Memory B cell (primary cell): Measurements from ENCODE around the gene AFF3.
"Not testable (repeated sequence)": the region's sequence is repeated elsewhere in the genome, so short reads cannot be mapped to it uniquely, and the experiment has no call there.

ENCODE experiments used
- ATAC-seq: fragments of 150-1000 bp; cut with Tn5 transposase; 2 replicates; pipeline ENCODE4 v1.10.0; 2021; ENCODE audit warnings: low read depth, mild to moderate bottlenecking, moderate library complexity
- DNase-seq, 2 donors: peaks; one replicate each; pipeline ENCODE4 v3.0.0; 2022; ENCODE audit warnings: low spot score in 2 of 2
- H3K27ac Mint-ChIP-seq: one replicate; pipeline ENCODE4 v1.8.0; 2022; ENCODE audit warnings: mild to moderate bottlenecking, moderate library complexity, mixed read lengths
- H3K27me3 Mint-ChIP-seq: one replicate; pipeline ENCODE4 v1.8.0; 2022; ENCODE audit warnings: mixed read lengths
- H3K36me3 Mint-ChIP-seq: one replicate; pipeline ENCODE4 v1.8.0; 2022; ENCODE audit warnings: mild to moderate bottlenecking, mixed read lengths
- H3K4me1 Mint-ChIP-seq: one replicate; pipeline ENCODE4 v1.8.0; 2022; ENCODE audit warnings: mixed read lengths
- H3K4me3 Mint-ChIP-seq: one replicate; pipeline ENCODE4 v1.8.0; 2022; ENCODE audit warnings: mild to moderate bottlenecking, moderate library complexity, mixed read lengths
- H3K9me3 Mint-ChIP-seq: one replicate; pipeline ENCODE4 v1.8.0; 2022; ENCODE audit warnings: mixed read lengths

The AFF3 gene

DNA sequence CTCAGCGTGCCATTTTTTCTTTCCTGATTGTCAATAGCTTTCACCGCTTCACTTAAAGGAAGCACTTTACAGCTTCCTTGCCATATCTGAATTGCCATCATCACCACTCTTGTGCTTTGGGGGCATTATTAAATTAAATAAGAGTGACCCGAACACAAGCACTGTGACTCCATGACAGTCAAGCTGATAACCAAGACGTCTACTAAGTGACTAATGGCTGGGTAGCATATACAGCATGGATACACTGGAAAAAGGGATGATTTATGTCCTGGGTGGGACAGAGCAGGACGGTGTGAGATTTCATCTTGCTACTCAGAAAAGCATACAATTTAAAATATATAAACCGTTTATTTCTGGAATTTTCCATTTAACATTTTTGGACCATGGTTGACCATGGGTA, 24.3 kb upstream of the AFF3 start:
- H3K27ac Mint-ChIP-seq = no peak overlapping the region
- DNase-seq = no peak
- peaks cover 2% of the 10 kb centered on the region for H3K36me3 Mint-ChIP-seq
- no peak for ATAC-seq
- no peaks in the 10 kb centered on the region for H3K4me1 Mint-ChIP-seq
- peaks cover 2% of the 10 kb centered on the region for H3K9me3 Mint-ChIP-seq
- H3K27me3 Mint-ChIP-seq = no peaks in the 10 kb centered on the region
- H3K4me3 Mint-ChIP-seq = no peak overlapping the region

DNA sequence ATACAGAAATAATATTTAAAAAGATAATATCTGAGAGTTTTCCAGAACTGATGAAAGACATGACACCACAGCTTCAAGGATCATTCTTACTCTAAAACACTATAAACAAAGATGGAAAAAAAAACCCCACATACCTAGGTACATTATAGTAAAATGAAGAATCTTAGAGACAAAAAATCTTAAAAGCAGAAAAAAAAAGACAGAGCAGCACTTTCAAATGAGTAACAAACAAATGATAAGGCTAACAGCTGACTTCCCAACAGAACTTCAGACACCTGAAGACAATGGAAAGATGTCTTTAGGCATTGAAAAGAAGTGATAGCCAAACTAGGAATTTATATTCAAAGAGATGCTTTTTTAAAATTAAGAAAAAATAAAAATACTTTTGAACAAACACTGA, 21.2 kb upstream of the AFF3 start:
- peaks cover 2% of the 10 kb centered on the region for H3K9me3 Mint-ChIP-seq
- no peak overlapping the region for H3K4me3 Mint-ChIP-seq

DNA sequence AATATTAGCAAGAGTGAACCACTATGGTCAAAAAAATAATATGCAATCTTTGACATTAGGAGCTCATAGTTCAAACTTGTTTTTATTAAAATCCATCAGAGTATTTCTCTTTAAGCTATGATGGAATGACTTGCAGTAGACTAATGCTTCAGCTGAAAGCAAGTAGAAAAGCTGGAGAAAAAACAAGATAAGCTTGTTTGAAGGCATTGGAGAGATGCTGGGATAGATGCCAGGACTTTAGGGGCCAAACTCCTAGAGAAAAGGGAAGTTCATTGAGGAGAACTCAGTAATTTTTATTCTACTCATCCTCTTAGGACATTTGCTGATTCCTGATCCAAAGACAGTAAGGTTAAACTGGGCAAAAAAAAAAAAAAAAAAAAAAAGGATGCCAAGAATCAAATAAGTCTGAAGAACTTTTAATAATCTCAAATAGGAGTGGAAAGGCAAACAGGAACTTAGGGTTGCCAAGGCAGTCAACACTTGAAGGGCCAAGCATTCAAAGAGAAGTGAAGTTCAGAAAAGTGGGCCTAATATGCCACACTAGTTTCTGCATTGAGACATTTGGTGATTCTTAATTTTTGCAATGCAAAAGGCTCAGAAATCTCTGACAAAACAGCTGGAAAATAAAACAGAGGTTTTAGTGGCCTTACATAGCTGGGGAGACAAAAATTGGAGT, 19.7 kb upstream of the AFF3 start:
- no peak for DNase-seq
- H3K27me3 Mint-ChIP-seq = no peaks in the 10 kb centered on the region
- H3K27ac Mint-ChIP-seq = no peak overlapping the region
- peaks cover 2% of the 10 kb centered on the region for H3K9me3 Mint-ChIP-seq
- H3K4me1 Mint-ChIP-seq = no peaks in the 10 kb centered on the region
- H3K36me3 Mint-ChIP-seq = peaks cover 2% of the 10 kb centered on the region
- no peak for ATAC-seq
- H3K4me3 Mint-ChIP-seq = no peak overlapping the region

More for the DNA sequence above, 21.2 kb upstream of the AFF3 start:
- DNase-seq (no peak), ATAC-seq (no peak)
- Mint-ChIP-seq H3K27me3 (no peaks in the 10 kb centered on the region), H3K36me3 (peaks cover 2% of the 10 kb centered on the region), H3K4me1 (no peaks in the 10 kb centered on the region), H3K27ac (no peak overlapping the region)

DNA sequence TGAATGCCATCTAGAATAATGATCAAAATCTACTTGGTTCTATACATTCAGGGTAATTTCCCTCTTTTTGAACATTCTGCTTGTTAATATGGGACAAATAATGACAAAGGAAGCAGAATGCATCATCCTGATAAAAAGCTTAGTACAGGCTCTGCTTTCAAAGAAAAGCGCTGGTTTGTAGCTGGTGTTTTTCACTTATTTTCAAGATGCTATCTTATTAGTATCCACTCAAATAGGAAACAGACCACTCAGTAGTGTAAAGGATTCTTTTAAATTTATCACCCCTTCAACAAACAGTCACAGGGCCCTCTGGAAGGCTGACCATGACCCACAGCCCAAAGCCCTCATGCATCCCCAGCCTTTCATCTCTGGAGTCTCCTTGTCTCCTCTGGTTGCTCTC, 18.0 kb upstream of the AFF3 start:
- H3K27me3 Mint-ChIP-seq = peaks cover 1% of the 10 kb centered on the region
- ATAC-seq (no peak), DNase-seq (no peak)
- H3K4me1 Mint-ChIP-seq = peaks cover 2% of the 10 kb centered on the region
- peaks cover 4% of the 10 kb centered on the region for H3K9me3 Mint-ChIP-seq
- H3K27ac Mint-ChIP-seq = no peak overlapping the region
- H3K4me3 Mint-ChIP-seq = no peak overlapping the region
- peaks cover 4% of the 10 kb centered on the region for H3K36me3 Mint-ChIP-seq

- not testable (repeated sequence) for H3K4me3 Mint-ChIP-seq, DNase-seq, H3K27ac Mint-ChIP-seq, H3K27me3 Mint-ChIP-seq, H3K36me3 Mint-ChIP-seq, ATAC-seq, H3K9me3 Mint-ChIP-seq
- peaks cover 23% of the 10 kb centered on the region for H3K4me1 Mint-ChIP-seq
Measured at GRCh38 chr2:100151832-100152231, 9.4 kb upstream of the AFF3 start.

DNA sequence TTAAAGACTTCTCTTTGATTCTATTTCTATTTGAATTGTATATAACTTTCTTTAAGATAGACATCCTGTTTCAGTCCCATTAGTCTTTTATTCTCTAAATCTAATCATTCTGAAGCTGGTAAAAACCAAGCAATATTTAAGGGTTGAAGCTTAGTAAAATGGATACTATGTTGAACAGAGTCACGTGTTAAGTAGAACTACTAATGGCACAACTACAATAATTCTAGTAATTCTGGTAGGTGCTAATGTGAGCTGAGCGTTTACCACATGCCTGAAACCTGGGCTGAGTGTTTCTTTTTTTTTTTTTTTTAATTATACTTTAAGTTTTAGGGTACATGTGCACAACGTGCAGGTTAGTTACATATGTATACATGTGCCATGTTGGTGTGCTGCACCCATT, 8.9 kb upstream of the AFF3 start:
- no peak overlapping the region for H3K4me3 Mint-ChIP-seq
- peaks cover 1% of the 10 kb centered on the region for H3K27me3 Mint-ChIP-seq
- peaks cover 22% of the 10 kb centered on the region for H3K4me1 Mint-ChIP-seq
- peaks cover 5% of the 10 kb centered on the region for H3K9me3 Mint-ChIP-seq
- DNase-seq (no peak), ATAC-seq (no peak)
- H3K36me3 Mint-ChIP-seq = peaks cover 3% of the 10 kb centered on the region
- H3K27ac Mint-ChIP-seq = no peak overlapping the region

GRCh38 chr2:100148883-100149282, 6.5 kb upstream of the AFF3 start:
- ATAC-seq (no peak), DNase-seq (no peak)
- no peak overlapping the region for H3K27ac Mint-ChIP-seq
- H3K4me1 Mint-ChIP-seq = peaks cover 24% of the 10 kb centered on the region
- no peak overlapping the region for H3K4me3 Mint-ChIP-seq
- H3K27me3 Mint-ChIP-seq = no peaks in the 10 kb centered on the region
- H3K36me3 Mint-ChIP-seq = peaks cover 2% of the 10 kb centered on the region
- peaks cover 4% of the 10 kb centered on the region for H3K9me3 Mint-ChIP-seq

DNA sequence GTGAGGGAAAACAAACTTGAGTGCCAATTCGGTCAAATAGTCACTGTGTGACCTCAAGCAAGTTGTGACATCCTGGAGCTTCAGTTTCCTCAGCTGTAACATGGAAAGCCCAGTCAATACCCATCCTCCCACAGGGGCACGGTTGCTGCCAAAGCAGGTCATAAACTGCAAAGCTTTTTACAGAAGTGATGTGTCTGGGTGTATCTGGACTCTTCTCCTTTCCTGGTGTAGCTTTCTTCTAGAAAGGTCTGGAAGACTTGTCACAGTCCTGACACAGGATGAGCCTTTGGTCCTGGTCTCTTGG, 4.2 kb upstream of the AFF3 start:
- Mint-ChIP-seq H3K9me3 (peaks cover 10% of the 10 kb centered on the region), H3K27me3 (no peaks in the 10 kb centered on the region), H3K36me3 (peaks cover 4% of the 10 kb centered on the region), H3K4me3 (no peak overlapping the region), H3K27ac (no peak overlapping the region), H3K4me1 (peaks cover 35% of the 10 kb centered on the region)
- ATAC-seq (no peak), DNase-seq (no peak)

- DNase-seq (no peak), ATAC-seq (no peak)
- H3K27ac Mint-ChIP-seq = no peak overlapping the region
- H3K27me3 Mint-ChIP-seq = no peaks in the 10 kb centered on the region
- peaks cover 7% of the 10 kb centered on the region for H3K9me3 Mint-ChIP-seq
- no peak overlapping the region for H3K4me3 Mint-ChIP-seq
- H3K4me1 Mint-ChIP-seq = peaks cover 35% of the 10 kb centered on the region
- peaks cover 4% of the 10 kb centered on the region for H3K36me3 Mint-ChIP-seq
Measured at GRCh38 chr2:100145893-100146656, 3.7 kb upstream of the AFF3 start.

GRCh38 chr2:100143286-100143685, 896 bp upstream of the AFF3 start:
- DNase-seq = no peak
- ATAC-seq = no peak
- H3K9me3 Mint-ChIP-seq = peaks cover 7% of the 10 kb centered on the region
- H3K27ac Mint-ChIP-seq = peak overlapping the region; percentile 95
- H3K27me3 Mint-ChIP-seq = no peaks in the 10 kb centered on the region
- H3K4me1 Mint-ChIP-seq = peaks cover 40% of the 10 kb centered on the region
- peak overlapping the region; percentile 31 for H3K4me3 Mint-ChIP-seq
- peaks cover 11% of the 10 kb centered on the region for H3K36me3 Mint-ChIP-seq

- Mint-ChIP-seq H3K4me3 (peak overlapping the region; percentile 96), H3K36me3 (peaks cover 16% of the 10 kb centered on the region), H3K27ac (peak overlapping the region; percentile 95), H3K4me1 (peaks cover 49% of the 10 kb centered on the region), H3K9me3 (peaks cover 7% of the 10 kb centered on the region), H3K27me3 (no peaks in the 10 kb centered on the region)
- ATAC-seq (peak; percentile 1), DNase-seq (no peak)
Measured at GRCh38 chr2:100141906-100142305, 484 bp downstream of the AFF3 start.

GRCh38 chr2:100140582-100140981, 1.8 kb downstream of the AFF3 start:
- no peaks in the 10 kb centered on the region for H3K27me3 Mint-ChIP-seq
- DNase-seq = no peak
- H3K4me1 Mint-ChIP-seq = peaks cover 49% of the 10 kb centered on the region
- H3K27ac Mint-ChIP-seq = peak overlapping the region; percentile 95
- ATAC-seq = peak; percentile 50
- peaks cover 7% of the 10 kb centered on the region for H3K9me3 Mint-ChIP-seq
- peaks cover 16% of the 10 kb centered on the region for H3K36me3 Mint-ChIP-seq
- peak overlapping the region; percentile 96 for H3K4me3 Mint-ChIP-seq

- Mint-ChIP-seq H3K4me3 (peak overlapping the region; percentile 96), H3K27me3 (no peaks in the 10 kb centered on the region), H3K27ac (peak overlapping the region; percentile 56), H3K36me3 (peaks cover 16% of the 10 kb centered on the region), H3K9me3 (no peaks in the 10 kb centered on the region), H3K4me1 (peaks cover 31% of the 10 kb centered on the region)
- DNase-seq (no peak), ATAC-seq (no peak)
Measured at GRCh38 chr2:100137866-100138570, 4.4 kb downstream of the AFF3 start.

- DNase-seq (no peak), ATAC-seq (no peak)
- Mint-ChIP-seq H3K27me3 (no peaks in the 10 kb centered on the region), H3K9me3 (no peaks in the 10 kb centered on the region), H3K27ac (no peak overlapping the region), H3K4me3 (peak overlapping the region; percentile 96), H3K36me3 (peaks cover 14% of the 10 kb centered on the region), H3K4me1 (peaks cover 30% of the 10 kb centered on the region)
Measured at GRCh38 chr2:100137318-100137717, 5.1 kb downstream of the AFF3 start.
